WTC11 (cell line): ENCODE results near the gene KLC3.

ENCODE experiments used
- ELF4 ChIP-seq: sonication (generic); formaldehyde crosslinking; IDR thresholded peaks from 2 replicates; pipeline ENCODE4 v1.8.1; 2022; ENCODE audit warnings: low read depth, mild to moderate bottlenecking, moderate library complexity, missing genetic modification reagents
- FOXJ3 ChIP-seq: sonication (generic); formaldehyde crosslinking; IDR thresholded peaks from 2 replicates; pipeline ENCODE4 v1.9.0; 2021; ENCODE audit warnings: missing genetic modification reagents, mild to moderate bottlenecking, borderline replicate concordance
- FOXK1 ChIP-seq: sonication (generic); formaldehyde crosslinking; IDR thresholded peaks from 2 replicates; pipeline ENCODE4 v1.8.0; 2022; ENCODE audit warnings: mild to moderate bottlenecking, moderate library complexity, missing genetic modification reagents
- MYBL2 ChIP-seq: sonication (generic); formaldehyde crosslinking; IDR thresholded peaks from 2 replicates; pipeline ENCODE4 v1.8.1; 2023; ENCODE audit warnings: mild to moderate bottlenecking, moderate library complexity, missing genetic modification reagents
- NR1H2 ChIP-seq: sonication (generic); formaldehyde crosslinking; IDR thresholded peaks from 2 replicates; pipeline ENCODE4 v1.9.0; 2021; ENCODE audit warnings: mild to moderate bottlenecking, moderate library complexity, missing genetic modification reagents
- SMAD4 ChIP-seq: sonication (generic); formaldehyde crosslinking; IDR thresholded peaks from 2 replicates; pipeline ENCODE4 v1.8.0; 2022; ENCODE audit warnings: mild to moderate bottlenecking, missing genetic modification reagents
- TF ChIP-seq, protein P1 (sequence below): fragments of 200-600 bp; IDR thresholded peaks from 2 replicates; pipeline ENCODE4 v1.8.0; 2022; ENCODE audit warnings: antibody characterized with exemption
- TF ChIP-seq, protein P2 (sequence below): sonication (generic); formaldehyde crosslinking; IDR thresholded peaks from 2 replicates; pipeline ENCODE4 v1.8.1; 2022; ENCODE audit warnings: mild to moderate bottlenecking, missing genetic modification reagents, moderate library complexity, borderline replicate concordance
- TF ChIP-seq, protein P3 (sequence below): fragments of 250-450 bp; sonication (Bioruptor Pico); IDR thresholded peaks from 2 replicates; pipeline ENCODE4 v1.9.0; 2021; ENCODE audit warnings: mild to moderate bottlenecking
- TF ChIP-seq, protein P4 (sequence below): sonication (generic); formaldehyde crosslinking; IDR thresholded peaks from 2 replicates; pipeline ENCODE4 v1.8.1; 2023; ENCODE audit warnings: mild to moderate bottlenecking, moderate library complexity, missing genetic modification reagents
- TF ChIP-seq, protein P5 (sequence below): sonication (generic); formaldehyde crosslinking; IDR thresholded peaks from 2 replicates; pipeline ENCODE4 v1.8.0; 2022; ENCODE audit warnings: mild to moderate bottlenecking, missing genetic modification reagents

DNA sequence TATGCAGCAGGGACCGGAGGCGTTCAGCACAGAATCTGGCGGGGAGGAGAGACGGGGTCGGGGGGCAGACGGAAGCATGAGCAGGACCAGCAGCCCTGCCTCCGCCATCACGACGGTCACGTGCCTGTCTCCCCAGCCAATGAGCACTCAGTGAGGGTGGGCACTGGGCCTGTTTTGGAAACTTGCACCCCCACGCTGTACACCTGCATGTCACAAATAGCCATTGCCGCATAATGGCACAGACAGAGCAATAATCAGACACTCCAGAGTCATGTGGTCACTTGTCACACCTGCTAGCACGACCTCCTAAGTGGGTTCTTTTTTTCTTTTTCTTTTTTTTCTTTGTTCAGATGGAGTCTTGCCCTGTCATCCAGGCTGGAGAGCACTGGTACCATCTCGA lies 21.1 kb downstream of the KLC3 start:
- TF ChIP-seq FOXK1 (CRISPR knock-in tag) (no peak), ELF4 (CRISPR knock-in tag) (no peak), SMAD4 (CRISPR knock-in tag) (no peak), MYBL2 (CRISPR knock-in tag) (no peak), NR1H2 (CRISPR knock-in tag) (no peak), FOXJ3 (CRISPR knock-in tag) (no peak)
- TF ChIP-seq, protein P1, sequence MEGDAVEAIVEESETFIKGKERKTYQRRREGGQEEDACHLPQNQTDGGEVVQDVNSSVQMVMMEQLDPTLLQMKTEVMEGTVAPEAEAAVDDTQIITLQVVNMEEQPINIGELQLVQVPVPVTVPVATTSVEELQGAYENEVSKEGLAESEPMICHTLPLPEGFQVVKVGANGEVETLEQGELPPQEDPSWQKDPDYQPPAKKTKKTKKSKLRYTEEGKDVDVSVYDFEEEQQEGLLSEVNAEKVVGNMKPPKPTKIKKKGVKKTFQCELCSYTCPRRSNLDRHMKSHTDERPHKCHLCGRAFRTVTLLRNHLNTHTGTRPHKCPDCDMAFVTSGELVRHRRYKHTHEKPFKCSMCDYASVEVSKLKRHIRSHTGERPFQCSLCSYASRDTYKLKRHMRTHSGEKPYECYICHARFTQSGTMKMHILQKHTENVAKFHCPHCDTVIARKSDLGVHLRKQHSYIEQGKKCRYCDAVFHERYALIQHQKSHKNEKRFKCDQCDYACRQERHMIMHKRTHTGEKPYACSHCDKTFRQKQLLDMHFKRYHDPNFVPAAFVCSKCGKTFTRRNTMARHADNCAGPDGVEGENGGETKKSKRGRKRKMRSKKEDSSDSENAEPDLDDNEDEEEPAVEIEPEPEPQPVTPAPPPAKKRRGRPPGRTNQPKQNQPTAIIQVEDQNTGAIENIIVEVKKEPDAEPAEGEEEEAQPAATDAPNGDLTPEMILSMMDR = no peak
- TF ChIP-seq, protein P2, sequence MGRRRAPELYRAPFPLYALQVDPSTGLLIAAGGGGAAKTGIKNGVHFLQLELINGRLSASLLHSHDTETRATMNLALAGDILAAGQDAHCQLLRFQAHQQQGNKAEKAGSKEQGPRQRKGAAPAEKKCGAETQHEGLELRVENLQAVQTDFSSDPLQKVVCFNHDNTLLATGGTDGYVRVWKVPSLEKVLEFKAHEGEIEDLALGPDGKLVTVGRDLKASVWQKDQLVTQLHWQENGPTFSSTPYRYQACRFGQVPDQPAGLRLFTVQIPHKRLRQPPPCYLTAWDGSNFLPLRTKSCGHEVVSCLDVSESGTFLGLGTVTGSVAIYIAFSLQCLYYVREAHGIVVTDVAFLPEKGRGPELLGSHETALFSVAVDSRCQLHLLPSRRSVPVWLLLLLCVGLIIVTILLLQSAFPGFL (CRISPR knock-in tag) = no peak
- TF ChIP-seq, protein P3, sequence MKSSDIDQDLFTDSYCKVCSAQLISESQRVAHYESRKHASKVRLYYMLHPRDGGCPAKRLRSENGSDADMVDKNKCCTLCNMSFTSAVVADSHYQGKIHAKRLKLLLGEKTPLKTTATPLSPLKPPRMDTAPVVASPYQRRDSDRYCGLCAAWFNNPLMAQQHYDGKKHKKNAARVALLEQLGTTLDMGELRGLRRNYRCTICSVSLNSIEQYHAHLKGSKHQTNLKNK (CRISPR knock-in tag) = no peak
- TF ChIP-seq, protein P4, sequence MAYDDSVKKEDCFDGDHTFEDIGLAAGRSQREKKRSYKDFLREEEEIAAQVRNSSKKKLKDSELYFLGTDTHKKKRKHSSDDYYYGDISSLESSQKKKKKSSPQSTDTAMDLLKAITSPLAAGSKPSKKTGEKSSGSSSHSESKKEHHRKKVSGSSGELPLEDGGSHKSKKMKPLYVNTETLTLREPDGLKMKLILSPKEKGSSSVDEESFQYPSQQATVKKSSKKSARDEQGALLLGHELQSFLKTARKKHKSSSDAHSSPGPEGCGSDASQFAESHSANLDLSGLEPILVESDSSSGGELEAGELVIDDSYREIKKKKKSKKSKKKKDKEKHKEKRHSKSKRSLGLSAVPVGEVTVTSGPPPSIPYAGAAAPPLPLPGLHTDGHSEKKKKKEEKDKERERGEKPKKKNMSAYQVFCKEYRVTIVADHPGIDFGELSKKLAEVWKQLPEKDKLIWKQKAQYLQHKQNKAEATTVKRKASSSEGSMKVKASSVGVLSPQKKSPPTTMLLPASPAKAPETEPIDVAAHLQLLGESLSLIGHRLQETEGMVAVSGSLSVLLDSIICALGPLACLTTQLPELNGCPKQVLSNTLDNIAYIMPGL (CRISPR knock-in tag) = no peak
- TF ChIP-seq, protein P5, sequence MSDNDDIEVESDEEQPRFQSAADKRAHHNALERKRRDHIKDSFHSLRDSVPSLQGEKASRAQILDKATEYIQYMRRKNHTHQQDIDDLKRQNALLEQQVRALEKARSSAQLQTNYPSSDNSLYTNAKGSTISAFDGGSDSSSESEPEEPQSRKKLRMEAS = no peak
